ENCODE data around the gene ROR1.
A peak's percentile ranks its signal among the peaks of the same experiment; 100 is the strongest.

Gene ROR1

DNA sequence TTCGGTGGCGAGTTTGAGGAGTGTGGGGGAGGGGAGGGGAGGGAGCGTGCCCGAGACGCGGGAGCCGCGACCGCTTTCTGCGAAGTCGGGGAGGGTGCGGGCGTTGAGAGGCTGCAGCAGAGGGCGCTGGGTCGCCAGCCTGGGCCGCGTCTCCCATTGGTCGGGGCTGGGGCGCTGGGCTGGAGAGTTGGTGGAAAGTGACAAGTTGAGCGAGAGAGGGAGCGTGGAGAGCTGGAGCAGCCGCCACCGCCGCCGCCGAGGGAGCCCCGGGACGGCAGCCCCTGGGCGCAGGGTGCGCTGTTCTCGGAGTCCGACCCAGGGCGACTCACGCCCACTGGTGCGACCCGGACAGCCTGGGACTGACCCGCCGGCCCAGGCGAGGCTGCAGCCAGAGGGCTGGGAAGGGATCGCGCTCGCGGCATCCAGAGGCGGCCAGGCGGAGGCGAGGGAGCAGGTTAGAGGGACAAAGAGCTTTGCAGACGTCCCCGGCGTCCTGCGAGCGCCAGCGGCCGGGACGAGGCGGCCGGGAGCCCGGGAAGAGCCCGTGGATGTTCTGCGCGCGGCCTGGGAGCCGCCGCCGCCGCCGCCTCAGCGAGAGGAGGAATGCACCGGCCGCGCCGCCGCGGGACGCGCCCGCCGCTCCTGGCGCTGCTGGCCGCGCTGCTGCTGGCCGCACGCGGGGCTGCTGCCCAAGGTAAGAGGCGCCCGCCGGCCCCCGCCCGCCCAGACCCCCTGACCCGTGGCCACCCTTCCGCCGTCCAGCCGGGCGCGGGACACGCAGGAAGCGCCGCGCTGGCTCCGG, at the start of gene ROR1:
ROR1 (plus strand) TSS at position 203 of the 802 bp plus-strand sequence.
- DNase-seq, result peak in 5 of 6 experiments; percentile 6 to 44 (median 22)

- no peak for DNase-seq
Observed at GRCh38 chr1:63724375-63724899, 49.4 kb upstream of the ROR1 start.

GRCh38 chr1:63728611-63729226, 45.1 kb upstream of the ROR1 start:
- no peak for DNase-seq

GRCh38 chr1:63729227-63729620, 44.6 kb upstream of the ROR1 start:
- DNase-seq, result no peak

GRCh38 chr1:63730211-63730610, 43.6 kb upstream of the ROR1 start:
- no peak for DNase-seq

- no peak for DNase-seq
Observed at GRCh38 chr1:63731117-63732043, 42.4 kb upstream of the ROR1 start.

DNA sequence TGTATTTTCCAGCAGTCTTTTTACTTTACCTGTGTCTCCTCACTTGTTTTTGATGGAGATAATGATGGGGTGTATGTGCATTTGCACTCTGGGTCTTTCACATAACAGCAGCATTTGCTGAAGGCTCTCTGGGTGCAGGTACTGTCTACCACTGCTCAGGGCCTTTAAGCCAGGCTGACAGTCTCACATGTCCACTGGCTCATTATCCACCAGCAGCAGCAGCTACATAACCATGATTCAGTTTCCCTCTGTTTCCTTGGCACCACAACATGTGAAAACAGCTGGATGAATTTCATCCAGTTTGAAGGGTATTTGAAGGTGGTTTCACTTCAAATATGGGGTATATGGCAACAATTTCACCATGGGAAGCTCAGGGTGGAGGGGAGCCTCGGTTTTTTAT, 41.2 kb upstream of the ROR1 start:
- DNase-seq, result no peak

GRCh38 chr1:63738772-63739171, 35.0 kb upstream of the ROR1 start:
- no peak for DNase-seq

DNA sequence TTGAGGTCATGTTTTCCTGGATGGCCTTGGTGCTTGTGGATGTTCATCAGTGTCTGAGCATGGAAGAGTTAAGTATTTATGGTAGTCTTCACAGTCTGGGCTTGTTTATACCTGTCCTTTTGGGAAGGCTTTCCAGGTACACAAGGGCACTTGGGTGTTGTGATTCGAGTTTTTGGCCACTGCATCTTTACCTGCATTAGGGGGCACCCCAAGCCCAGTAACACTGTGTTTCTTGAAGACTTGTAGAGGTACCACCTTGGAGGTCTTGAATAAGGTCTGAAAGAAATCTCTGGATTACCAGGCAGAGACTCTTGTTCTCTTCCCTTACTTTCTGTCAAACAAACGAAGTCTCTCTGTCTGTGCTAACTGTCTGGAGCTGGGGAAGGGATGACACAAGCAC, 34.4 kb upstream of the ROR1 start:
- no peak for DNase-seq

DNA sequence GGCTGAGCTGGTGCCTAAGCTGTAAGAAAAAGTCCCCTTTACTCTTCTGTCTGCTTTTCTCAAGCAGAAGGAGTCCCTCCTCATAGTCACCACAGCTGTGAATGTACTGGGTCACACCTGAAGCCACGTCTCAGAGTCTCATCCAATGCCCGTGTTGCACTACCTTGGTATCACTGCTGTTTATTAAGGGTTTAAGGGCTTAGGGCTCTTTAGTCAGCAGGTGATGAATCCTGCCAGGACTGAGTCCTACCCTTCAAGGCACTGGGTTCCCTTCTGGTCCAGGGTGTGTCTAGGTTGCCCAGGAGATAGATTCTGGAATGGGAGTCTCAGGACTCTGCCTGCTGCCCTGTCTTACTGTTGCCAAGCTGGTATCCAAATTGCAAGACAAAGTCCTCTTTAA, 33.4 kb upstream of the ROR1 start:
- DNase-seq, result no peak

GRCh38 chr1:63742526-63742925, 31.3 kb upstream of the ROR1 start:
- no peak for DNase-seq

GRCh38 chr1:63743781-63744180, 30.0 kb upstream of the ROR1 start:
- no peak for DNase-seq

GRCh38 chr1:63746129-63746864, 27.5 kb upstream of the ROR1 start:
- DNase-seq, result no peak

- DNase-seq, result no peak
Observed at GRCh38 chr1:63747445-63747844, 26.4 kb upstream of the ROR1 start.

- DNase-seq, result no peak
Observed at GRCh38 chr1:63748046-63748580, 25.7 kb upstream of the ROR1 start.

- DNase-seq, result no peak
Observed at GRCh38 chr1:63748641-63749040, 25.2 kb upstream of the ROR1 start.

- no peak for DNase-seq
Observed at GRCh38 chr1:63750721-63751120, 23.1 kb upstream of the ROR1 start.

- DNase-seq, result no peak
Observed at GRCh38 chr1:63752176-63752575, 21.6 kb upstream of the ROR1 start.

- DNase-seq, result no peak
Observed at GRCh38 chr1:63753591-63753990, 20.2 kb upstream of the ROR1 start.

- DNase-seq, result no peak
Observed at GRCh38 chr1:63756839-63757238, 17.0 kb upstream of the ROR1 start.

- DNase-seq, result no peak
Observed at GRCh38 chr1:63757334-63757733, 16.5 kb upstream of the ROR1 start.

- DNase-seq, result no peak
Observed at GRCh38 chr1:63758791-63759190, 15.0 kb upstream of the ROR1 start.

All from stimulated activated naive CD4-positive, alpha-beta T cell (primary cell).